GM21381 (cell line): ENCODE data around the gene HDAC10.

ENCODE experiments used
- ATAC-seq: cut with Tn5 transposase; IDR thresholded peaks from one replicate; pipeline ENCODE4 v1.9.1; 2021; ENCODE audit warnings: mild to moderate bottlenecking, moderate library complexity; ENCODE audit not compliant: unreplicated experiment

HDAC10 gene, protein sequence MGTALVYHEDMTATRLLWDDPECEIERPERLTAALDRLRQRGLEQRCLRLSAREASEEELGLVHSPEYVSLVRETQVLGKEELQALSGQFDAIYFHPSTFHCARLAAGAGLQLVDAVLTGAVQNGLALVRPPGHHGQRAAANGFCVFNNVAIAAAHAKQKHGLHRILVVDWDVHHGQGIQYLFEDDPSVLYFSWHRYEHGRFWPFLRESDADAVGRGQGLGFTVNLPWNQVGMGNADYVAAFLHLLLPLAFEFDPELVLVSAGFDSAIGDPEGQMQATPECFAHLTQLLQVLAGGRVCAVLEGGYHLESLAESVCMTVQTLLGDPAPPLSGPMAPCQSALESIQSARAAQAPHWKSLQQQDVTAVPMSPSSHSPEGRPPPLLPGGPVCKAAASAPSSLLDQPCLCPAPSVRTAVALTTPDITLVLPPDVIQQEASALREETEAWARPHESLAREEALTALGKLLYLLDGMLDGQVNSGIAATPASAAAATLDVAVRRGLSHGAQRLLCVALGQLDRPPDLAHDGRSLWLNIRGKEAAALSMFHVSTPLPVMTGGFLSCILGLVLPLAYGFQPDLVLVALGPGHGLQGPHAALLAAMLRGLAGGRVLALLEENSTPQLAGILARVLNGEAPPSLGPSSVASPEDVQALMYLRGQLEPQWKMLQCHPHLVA

DNA sequence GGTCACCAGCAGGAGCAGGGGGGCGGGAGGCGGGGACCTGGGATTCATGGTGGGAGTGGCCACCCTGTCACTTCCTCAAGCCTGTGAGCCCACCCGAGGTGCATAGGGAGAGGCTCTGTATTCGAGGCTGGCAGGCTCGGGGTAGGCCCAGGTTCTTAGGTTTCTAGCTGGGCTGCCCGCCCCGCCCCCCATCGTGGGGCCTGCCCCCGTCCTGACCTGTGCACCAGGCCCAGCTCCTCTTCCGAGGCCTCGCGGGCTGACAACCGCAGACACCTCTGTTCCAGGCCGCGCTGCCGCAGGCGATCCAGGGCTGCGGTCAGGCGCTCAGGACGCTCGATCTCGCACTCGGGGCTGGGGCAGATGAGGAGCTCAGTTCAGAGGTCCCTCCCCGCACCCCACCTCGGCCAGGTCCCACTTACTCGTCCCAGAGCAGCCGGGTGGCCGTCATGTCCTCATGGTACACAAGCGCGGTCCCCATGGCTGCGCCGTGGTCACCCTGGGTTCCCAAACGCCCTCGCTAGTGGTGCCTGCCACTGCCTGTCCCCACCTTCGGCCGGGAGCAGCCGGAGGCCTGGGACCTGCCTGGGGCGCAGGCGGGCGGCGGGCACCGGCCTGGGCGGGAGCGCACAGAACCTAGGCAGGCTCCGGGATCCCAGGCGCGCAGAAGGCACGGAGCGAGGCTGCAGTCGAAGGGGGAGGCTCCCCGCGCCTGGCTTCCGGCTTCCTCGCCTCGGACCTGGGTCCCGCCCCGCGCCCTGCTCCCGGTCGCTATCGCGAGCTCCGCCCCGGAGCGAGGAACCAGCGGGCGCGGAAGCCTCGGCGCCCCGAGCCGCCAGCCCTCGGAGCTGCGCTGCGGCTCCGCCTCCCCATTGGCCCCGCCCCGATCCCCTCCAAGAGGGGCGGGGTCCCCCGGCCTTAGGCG, at the start of gene HDAC10:
Gene HDAC10, minus strand, starts transcription at position 711 of the 922 bp plus-strand sequence. Its CDS starts 233 bp downstream, at position 478.
- ATAC-seq = peak; percentile 57

DNA sequence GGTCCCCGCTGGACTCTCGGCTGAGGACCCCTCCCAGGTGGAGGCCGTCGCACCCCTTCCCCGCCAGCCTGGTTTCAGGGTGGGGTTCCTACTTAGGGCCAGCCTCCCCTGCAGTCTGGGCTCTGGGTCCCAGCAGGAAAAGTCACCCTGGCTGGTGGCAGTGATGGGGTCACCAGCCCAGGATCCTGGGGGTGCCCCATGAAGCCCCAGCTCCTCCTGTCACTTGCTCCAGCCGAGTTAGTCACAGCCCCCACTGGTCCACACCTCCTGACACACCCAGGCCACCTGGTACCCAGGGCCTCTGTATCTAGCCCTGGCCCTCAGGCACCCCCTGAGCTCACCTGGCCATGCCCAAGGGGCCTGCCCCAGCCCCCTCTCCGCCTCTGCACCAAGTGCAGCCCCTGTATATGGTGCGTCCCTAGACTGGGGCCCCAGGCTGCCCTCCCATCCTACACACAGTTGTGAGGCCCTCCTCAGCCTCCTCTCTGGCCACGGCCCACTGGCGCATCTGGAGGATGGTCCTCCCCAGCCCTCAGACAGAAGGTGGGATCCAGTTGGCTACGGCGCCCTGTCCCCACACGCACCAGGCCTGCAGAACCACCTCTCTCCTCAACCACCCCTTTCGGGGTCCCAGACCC, 49.7 kb upstream of the HDAC10 start:
- no peak for ATAC-seq

DNA sequence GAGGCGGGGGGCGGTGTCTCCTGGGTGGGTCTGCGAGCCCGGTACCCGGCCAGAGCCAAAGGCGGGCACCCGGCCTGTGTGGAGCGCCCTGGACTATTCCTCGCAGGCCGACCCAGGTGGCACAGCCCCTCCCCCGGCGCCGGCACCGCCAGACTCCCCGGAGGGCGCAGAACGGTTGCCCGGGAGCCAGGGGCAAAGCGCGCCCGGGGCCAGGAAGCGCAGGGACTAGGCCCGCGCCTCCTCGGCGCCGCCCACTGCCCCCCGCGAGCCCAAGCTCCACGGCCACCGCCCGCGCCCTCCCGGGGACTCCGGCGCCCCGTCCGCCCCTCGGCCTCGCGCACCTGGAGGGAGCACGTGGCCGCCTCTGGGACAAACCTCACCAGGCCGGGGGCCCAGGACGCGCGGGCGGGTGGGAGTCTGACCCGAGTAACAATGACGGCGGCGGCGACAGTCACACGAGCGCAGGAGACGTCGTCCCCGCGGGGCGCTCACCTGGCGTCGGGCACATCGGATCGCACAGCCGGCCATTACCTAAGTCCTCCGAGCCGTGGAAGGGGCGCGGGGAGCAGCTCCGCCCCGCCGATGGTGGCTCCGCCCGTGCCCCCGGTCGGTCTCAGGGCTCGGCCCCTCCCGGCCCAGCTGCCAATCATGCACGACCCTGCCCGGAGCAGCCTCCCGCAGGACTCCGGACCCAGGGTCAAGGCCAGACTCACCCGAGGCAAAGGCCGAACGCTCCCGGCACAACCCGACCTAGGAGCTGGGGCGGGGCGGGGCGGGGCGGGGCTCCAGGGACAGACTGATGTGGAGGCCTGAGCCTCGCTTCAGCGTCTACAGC, 48.9 kb upstream of the HDAC10 start:
- ATAC-seq = no peak

DNA sequence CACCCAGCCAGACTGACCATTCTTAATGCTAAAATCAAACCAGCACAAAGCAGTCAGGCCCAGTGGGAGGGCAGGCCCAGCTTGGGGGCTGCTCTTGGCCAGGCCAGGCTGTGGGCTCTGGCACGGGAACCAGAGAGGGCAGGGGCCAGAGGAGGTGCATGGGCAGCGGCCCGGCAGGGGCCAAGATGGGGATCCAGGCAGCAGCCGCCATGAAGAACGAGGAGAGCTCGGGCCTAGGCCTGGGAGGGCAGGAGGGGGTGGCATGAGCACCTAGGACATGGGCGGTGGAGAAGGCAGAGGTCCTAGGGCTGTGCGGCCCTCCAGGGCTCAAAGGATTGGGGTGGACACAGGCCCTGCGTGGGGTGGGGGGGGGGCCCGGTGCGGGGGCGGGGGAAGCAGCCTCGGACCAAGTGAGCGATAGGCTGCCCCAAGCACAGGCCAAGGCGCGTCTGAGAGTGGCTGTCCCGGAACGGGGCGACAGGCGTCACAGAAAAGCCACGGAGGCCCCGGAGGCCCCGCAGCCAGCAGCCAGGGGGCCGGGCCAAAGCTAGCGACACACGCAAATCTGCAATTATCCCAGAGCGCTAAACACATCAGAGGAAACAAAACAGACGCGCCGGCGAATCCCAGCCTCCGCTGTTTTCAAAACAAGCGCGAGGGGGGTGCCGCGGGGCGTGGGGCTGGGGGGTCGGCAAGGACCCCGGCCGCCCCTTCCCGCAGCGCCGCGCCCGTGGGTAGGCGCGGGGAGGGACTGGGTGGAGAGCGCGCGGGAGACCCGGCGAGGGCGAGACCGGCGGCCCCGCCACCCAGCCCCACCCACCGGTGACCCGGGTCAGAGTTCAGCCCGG, 48.1 kb upstream of the HDAC10 start:
- no peak for ATAC-seq

DNA sequence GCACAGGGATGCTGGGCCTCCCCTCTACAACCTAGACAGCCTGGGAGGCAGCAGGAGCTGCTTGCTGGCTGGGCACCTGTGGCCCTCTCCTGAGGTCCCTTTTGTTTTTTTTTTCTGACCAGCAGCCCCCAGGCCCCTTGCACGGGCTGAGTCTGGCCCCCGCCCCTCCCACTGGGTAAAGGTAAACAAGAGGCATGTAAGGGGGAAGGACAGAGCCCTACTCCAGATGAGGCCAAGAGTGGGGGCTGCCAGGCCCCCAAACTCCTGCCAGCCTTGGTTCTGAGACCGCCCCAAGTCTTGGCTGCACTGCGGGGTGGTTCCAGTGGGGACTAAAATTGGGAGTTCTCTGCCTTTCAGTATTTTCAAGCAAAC, 47.2 kb upstream of the HDAC10 start:
- no peak for ATAC-seq

DNA sequence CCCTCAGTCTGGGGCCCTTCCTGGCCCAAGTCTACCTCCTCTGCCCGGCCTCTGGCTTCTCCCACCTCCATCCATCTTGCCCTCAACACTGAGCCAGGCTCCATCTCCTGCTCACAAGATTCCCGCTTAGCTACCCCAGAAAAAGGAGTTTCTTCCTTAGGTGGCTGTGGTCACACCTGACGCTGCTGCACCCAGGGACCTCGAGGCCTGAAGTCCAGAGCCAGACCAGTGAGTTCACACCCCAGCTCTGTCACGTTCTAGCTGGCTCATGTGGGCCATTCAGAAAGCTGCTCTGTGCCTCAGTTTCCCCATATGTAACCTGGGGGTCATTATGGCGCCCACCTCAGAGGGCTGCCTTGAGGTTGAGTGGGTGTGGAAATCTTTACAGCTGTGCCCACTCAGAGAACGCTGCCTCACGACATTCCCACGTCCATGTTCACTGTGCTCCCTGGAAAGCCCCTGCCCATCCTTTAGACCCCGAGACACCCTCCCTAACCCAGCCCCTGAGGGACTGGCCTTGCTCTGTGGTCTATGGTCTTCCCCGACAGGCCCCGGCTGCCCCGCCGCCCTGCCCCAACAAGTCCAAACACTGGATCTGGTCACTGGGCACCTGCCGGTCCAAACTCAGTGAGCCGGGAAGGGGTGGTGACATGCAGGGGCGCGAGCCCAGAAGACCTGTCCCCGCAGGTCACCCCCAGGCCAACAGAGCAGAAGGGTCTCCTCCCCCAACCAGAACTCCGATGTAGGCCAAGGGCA, 46.6 kb upstream of the HDAC10 start:
- no peak for ATAC-seq

DNA sequence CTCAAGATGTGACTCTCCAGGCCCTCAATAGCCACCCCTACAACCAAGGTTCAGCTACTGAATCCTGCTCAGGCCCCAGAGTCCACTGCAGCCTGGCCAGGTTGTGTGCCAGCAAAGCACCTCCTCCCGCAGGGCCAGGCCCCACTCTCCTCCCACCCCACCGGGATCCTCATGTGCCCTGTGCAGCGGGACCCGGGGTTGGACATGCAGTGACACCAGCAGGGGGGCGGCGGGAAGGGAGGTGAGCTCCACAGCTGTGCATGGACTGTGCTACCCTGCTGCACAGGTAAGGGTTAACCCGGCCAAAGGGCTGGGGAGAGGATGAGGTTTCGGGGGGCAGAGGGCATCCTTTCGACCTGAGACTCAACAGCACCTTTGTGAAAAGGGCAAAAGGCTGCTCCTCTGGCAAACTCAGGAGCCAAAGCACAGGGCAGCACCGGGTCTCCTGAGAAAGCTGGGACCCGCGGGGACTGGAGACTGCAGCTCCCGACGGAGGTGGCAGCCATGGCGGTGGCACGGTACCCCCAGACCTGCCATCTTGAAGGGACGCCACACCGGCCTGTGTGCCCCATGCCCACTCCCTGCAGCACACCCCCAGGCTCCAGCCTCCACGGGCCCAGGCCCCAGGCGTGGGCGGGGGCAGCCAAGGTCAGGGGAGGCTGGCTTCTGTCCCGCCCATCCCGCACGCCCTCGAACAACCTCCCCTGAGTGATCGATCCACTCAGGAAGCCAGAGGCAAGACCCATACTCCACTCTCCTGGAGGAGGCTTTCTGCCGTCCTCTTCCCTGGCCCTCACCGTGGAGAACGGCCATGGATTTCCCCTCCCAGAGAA, 45.8 kb upstream of the HDAC10 start:
- ATAC-seq = no peak

DNA sequence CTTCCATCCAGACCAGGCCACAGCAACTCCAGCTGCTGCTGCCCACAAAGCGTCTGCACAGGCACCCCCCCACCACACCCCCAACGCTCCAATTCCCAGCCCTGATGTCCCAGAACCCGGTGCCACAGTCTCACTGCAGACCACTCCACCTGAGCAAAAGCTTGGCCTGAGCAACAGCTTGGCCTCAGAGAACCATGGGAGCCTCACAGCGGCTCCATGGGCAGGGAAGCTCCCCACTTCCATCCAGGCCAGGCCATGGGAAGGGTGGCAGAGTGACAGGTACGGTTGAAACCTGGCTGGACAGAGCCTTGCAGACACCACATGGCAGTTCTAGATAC, 43.2 kb upstream of the HDAC10 start:
- no peak for ATAC-seq

DNA sequence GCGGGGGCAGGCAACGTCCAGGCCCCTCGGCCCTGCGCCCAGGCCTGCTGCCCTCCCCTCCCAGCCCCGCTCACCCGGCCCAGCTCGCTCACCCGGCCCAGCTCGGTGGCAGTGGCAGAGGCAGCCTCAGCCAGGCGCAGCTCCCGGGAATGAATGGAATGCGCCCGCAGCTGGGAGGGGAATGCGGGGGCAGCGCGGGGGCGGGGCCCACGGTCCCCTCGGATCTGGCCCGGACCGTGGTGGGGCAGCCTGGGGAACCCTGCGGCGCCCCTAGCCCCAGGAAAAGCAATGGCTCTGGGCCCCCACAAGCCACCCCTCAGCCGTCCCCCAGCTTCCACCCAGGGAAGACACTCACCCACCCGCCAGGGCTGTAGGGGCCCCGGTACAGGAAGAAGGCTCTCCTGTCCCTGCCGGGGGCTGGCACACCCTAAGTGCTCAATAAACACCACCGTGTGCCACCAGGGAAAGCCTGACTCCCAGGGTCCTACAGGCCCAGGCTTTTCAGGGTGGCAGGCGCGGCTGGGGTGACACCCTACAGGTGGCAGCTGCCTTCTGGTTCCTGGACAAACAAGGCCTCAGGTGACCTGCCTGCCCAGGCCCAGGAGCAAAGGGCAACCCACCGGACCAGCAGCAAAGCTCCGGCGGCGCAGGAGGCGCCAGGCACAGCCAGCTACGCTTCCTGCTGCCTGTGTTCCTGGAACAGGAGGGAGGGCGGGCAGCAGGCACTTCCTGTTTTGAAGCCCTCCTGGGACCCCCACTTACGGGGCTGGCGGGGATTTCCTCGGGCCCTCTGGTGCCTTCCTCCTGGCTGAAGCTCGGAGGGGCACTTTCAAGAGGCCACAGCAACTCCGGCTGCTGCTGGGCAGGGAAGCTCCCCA, 42.6 kb upstream of the HDAC10 start:
- ATAC-seq = no peak

DNA sequence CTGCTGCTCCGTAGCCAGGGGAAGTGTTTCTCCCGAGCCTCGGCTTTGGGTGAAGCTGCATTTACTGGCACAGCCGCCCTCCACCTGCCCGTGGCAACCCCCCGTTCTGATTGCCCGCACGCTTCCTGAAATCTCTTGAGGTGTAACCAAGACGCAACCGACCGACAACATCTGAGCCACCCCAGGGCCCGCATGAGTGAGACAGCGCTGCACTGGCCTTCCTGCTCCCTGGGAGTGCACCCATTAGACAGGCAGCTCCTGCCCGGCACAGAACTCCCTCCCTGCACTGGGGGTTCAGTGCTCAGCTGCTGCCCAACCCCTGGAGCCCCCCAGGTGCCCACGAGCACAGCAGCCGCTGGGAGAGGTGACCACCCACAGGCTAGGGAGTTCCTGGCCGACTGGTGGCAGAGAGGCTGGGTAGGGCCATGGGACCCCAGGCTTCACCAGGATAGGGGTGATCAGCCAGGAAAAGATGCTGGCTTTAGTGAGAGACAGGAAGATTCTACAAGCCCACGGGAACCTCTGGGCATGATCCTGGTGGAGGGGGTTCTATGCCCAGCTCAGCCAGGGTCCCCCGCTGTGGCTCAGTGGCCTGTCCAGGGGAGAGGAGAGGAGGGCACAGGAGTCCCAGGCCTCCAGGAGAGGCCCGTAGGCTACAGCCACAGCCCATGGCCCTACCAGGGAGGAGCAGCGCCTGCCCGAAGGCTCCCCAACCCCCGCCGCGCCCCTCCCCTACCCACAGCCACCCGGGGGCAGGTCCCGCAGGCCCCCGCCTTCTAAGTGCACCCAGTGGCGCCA, 41.8 kb upstream of the HDAC10 start:
- no peak for ATAC-seq

DNA sequence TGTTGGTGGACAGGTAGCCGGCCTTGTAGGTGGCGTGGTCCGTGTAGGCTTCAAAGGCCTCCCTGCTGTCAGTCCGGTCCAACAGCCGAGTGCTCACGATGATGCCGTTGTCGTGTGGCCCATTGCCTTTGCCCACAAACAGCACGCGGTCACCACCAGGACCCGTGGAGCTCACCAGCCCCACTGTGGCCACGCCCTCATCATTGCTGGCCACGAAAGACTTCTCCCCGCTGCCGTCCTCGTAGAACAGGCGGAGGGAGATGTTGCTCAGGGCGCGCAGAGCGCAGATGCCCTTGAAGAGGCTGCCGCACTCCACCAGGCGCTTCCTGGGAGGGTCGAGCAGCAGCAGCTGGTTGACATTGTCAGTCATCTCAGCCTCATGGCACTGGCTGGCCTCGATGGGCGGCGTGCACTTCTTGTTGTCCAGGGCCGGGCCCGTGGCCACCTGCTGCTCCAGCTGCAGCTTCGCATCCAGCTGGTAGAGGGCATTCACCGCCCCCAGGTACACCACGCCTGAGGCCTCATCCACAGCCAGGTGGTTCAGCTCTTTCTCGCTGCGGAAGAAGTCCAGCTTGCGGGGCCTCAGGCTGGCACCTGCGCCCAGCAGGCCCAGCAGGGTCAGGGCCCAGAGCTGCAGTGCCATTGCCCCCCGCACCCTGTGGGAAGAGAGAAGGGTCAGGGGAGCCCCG, 39.0 kb upstream of the HDAC10 start:
- no peak for ATAC-seq

DNA sequence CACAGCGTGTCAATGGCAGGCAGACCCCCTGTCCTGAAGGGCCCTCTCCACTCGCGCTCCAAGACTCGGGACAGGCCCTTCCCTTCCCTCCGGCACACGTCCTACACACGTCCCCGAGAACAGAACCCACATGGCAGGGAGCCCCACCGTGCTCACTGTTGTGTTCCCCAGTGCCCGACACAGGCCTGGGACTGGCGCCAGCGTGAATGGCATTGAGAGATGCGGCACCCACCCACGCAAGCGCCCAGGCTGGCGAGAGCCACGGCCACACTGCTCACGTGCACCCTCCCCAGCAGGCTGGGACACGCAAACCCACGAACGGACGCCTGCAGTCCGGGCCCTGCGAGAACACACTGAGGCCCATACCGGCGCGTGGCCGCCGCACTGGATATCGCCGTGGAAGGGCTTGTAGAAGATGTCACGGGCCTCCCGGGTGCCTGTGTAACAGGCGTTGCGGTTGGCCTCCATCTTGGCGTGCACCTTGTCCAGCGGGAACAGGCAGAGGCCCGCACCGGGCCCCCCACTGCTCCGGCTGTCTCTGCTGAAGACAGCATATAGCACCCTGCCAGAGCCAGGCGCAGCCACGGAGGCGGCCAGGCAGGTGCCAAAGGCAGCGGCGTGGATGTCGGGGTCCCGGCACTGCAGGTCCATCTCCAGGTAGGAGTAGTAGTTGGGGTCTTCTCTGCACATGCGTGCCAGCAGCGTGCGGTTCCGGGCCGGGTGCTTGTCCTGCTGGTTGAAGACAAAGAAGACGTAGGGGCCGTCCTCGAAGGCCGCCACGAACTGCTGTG, 38.3 kb upstream of the HDAC10 start:
- no peak for ATAC-seq

DNA sequence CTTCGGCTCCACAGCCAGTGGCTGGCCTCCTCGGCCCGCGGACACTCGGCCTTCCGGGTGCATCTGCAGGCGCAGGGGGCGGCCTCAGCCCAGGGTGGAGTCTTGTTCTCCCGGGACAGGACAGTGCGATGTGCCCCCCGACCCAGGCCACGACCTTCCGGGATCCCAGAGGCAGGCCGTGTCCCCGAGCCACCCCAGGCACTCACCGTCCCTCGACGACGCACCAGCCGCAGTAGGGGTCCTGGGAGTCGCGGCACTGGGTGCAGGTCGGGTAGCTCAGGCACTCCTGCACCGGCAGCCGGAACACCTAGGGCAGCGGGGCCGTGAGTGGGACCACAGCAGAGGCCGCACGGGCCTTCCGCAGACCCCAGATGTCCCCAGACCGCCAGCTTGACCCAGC, 36.7 kb upstream of the HDAC10 start:
- no peak for ATAC-seq

DNA sequence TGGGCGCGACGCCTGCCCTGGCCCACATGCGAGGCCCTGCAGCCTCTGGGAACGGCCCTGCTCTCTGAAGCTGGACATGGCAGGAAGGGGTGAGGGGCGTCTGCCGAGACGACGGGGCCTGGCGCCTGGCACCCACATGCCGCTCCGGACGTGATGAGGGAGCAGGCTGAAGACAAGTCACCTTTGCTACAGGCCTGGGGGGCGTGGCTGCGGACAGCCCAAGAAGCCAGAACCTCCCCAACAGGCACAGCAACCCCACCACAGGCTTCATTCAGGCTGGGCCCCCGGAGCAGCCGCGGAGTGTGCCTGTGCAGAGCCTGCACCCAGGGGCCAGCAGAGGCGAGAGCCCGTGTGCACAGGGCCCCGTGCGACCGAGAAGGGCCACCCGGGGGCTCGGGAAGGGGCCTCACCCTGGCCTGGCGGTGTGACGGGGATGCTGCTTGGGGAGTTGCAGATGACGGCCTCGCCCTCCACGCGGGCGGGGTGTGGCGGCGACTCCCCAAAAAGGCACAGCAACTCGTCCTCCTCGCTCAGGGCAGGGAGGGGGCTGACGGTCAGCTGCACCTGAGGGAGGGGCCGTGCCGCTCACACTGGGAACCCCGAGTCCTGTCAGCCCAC, 35.7 kb upstream of the HDAC10 start:
- ATAC-seq = no peak
